Left ventricle myocardium inferior (tissue), 1 donor: ENCODE data around the gene TCAF1. TPM values are rescaled to one million over a fixed set of nuclear protein-coding genes. Genes with fewer than 3 reads are reported as not detected.
"Not testable (repeated sequence)": the region's sequence is repeated elsewhere in the genome, so short reads cannot be mapped to it uniquely, and the experiment has no call there.

Experiments
- DNase-seq: peaks from one replicate; pipeline ENCODE4 v3.0.0-alpha.2; 2020
- H3K27ac ChIP-seq: fragments of 200-600 bp; replicated peaks from 2 replicates; pipeline ENCODE4 v1.8.0; 2021
- H3K27me3 ChIP-seq: fragments of 200-600 bp; 2 replicates; pipeline ENCODE4 v1.8.0; 2021; ENCODE audit warnings: low read depth
- H3K36me3 ChIP-seq: fragments of 200-600 bp; 2 replicates; pipeline ENCODE4 v1.8.0; 2021
- H3K4me1 ChIP-seq: fragments of 200-600 bp; 2 replicates; pipeline ENCODE4 v1.8.0; 2021
- H3K4me3 ChIP-seq: fragments of 200-600 bp; 2 replicates; pipeline ENCODE4 v1.8.0; 2021; ENCODE audit warnings: mild to moderate bottlenecking, moderate library complexity
- H3K9me3 ChIP-seq: fragments of 200-600 bp; replicated peaks from 2 replicates; pipeline ENCODE4 v1.8.0; 2021
- intact Hi-C: fragments of 100-400 bp; cut with micrococcal nuclease; formaldehyde crosslinking; loops from one replicate; pipeline ENCODE4 v1.11.0; 2022
- total RNA-seq: library from RNA; stranded (reverse); fragmentation: NEBNext Ultra II Directional; extraction: Animal tissue kit (Norgen Biotek cat#: 25700); gene quantifications from one replicate; pipeline ENCODE4 v1.2.1, GENCODE V29; 2021
- TF ChIP-seq, protein P1 (sequence below): fragments of 200-600 bp; IDR thresholded peaks from 2 replicates; pipeline ENCODE4 v1.8.0; 2021; ENCODE audit warnings: antibody characterized with exemption, mild to moderate bottlenecking, borderline replicate concordance
- donor health status: DM: no; HTN: yes; CAD: no; lungs with severe emphysema.

TCAF1 gene
- total RNA-seq, 1 donor from 2014 or later, result 38.2 TPM

DNA sequence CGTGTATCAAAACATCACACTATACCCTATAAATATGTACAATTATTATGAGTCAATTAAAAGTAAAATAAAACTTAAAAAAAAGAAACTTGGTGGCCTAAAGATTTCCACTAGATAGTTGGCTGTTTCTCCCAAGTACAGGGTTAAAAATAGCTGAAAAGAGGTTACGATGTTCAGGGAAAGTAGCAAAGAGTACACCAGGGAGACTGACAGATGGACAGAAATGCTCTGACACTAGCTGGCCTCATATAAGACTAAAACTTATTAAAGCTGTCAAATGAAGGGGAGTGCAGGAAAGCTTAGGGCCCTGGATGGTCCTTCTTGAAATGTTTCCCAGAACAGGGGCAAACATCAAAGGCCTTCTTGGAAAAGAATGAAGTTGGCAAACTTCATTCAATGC lies 51.3 kb downstream of the TCAF1 start:
- no peaks in the 10 kb centered on the region for H3K27me3 ChIP-seq
- peaks cover 6% of the 10 kb centered on the region for H3K36me3 ChIP-seq
- TF ChIP-seq, protein P1, sequence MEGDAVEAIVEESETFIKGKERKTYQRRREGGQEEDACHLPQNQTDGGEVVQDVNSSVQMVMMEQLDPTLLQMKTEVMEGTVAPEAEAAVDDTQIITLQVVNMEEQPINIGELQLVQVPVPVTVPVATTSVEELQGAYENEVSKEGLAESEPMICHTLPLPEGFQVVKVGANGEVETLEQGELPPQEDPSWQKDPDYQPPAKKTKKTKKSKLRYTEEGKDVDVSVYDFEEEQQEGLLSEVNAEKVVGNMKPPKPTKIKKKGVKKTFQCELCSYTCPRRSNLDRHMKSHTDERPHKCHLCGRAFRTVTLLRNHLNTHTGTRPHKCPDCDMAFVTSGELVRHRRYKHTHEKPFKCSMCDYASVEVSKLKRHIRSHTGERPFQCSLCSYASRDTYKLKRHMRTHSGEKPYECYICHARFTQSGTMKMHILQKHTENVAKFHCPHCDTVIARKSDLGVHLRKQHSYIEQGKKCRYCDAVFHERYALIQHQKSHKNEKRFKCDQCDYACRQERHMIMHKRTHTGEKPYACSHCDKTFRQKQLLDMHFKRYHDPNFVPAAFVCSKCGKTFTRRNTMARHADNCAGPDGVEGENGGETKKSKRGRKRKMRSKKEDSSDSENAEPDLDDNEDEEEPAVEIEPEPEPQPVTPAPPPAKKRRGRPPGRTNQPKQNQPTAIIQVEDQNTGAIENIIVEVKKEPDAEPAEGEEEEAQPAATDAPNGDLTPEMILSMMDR, result no peak
- intact Hi-C loops, result no loop called here
- H3K4me1 ChIP-seq, result peaks cover 5% of the 10 kb centered on the region
- H3K9me3 ChIP-seq, result peaks cover 43% of the 10 kb centered on the region
- no peak overlapping the region for H3K27ac ChIP-seq
- no peak overlapping the region for H3K4me3 ChIP-seq
- no peak for DNase-seq

DNA sequence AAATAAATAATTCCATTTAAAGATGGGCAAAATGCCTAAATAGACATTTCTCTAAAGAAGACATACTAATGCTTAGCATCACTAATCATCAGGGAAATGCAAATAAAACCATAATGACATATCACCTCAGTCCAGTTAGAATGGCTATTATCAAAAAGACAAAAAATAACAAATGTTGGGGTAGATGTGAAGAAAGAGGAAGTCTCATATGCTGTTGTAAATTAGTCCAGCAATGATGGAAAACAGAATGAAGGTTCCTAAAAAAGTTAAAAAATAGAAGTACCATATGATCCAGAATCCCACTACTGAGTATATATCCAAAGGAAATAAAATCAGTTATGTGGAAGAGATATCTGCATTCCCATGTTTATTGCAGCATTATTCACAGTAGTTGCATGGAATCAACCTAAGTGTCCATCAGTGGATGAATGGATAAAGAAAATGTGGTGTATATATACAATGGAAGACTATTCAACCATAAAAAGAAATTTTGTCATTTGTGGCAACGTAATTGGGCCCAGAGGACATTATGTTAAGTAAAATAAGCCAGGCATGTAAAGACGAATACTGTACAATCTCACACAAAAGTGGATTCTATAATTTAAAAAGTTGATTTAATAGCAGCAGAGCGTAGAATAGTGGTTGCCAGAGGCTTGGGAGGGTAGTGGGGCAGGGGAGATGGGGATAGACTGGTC lies 52.0 kb downstream of the TCAF1 start:
- TF ChIP-seq, protein P1, result no peak
- no peak for DNase-seq
- no peak overlapping the region for H3K27ac ChIP-seq

DNA sequence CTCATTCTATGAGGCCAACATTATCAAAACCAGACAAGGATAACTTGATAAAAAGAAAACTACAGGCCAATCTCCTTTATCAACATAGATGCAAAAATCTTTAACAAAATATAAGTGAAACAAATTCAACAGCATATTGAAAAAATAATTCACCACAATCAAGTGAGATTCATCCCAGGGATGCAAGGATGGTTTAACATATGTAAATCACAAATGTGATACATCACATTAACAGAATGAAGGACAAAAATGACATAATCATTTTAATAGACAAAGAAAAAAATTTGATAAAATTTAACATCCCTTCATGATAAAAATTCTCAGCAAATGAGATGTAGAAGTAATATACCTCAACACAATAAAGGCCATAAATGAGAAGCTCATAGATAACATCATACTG lies 53.8 kb downstream of the TCAF1 start:
- intact Hi-C loops, result no loop called here
- H3K4me1 ChIP-seq, result peaks cover 5% of the 10 kb centered on the region
- DNase-seq, result no peak
- TF ChIP-seq, protein P1, result no peak
- H3K9me3 ChIP-seq, result peaks cover 50% of the 10 kb centered on the region
- no peak overlapping the region for H3K27ac ChIP-seq
- no peak overlapping the region for H3K4me3 ChIP-seq
- H3K27me3 ChIP-seq, result no peaks in the 10 kb centered on the region
- H3K36me3 ChIP-seq, result peaks cover 8% of the 10 kb centered on the region

More for the DNA sequence above, 52.0 kb downstream of the TCAF1 start:
- intact Hi-C loops, result no loop called here
- no peaks in the 10 kb centered on the region for H3K27me3 ChIP-seq
- peaks cover 50% of the 10 kb centered on the region for H3K9me3 ChIP-seq
- H3K4me1 ChIP-seq, result peaks cover 5% of the 10 kb centered on the region
- peaks cover 8% of the 10 kb centered on the region for H3K36me3 ChIP-seq
- no peak overlapping the region for H3K4me3 ChIP-seq

DNA sequence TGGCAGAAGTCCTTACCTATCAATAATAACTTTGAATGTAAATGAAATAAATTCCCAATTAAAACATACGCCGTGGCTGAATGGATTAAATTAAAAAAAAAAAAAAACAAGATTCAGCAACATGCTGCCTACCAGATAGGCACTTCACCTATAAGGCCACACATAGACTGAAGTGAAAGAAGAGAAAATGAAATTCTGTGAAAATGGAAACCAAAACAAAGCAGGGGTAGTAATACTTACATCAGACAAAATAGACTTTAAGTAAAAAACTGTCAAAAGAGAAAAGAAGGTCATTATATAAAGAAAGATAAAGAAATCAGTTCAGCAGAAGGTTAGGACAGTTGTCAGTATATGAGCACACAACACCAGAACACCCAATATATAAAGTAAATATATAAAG lies 55.3 kb downstream of the TCAF1 start:
- H3K9me3 ChIP-seq, result peaks cover 50% of the 10 kb centered on the region
- TF ChIP-seq, protein P1, result no peak
- intact Hi-C loops, result no loop called here
- H3K36me3 ChIP-seq, result peaks cover 8% of the 10 kb centered on the region
- H3K4me3 ChIP-seq, result no peak overlapping the region
- no peak overlapping the region for H3K27ac ChIP-seq
- peaks cover 5% of the 10 kb centered on the region for H3K4me1 ChIP-seq
- DNase-seq, result no peak
- no peaks in the 10 kb centered on the region for H3K27me3 ChIP-seq

DNA sequence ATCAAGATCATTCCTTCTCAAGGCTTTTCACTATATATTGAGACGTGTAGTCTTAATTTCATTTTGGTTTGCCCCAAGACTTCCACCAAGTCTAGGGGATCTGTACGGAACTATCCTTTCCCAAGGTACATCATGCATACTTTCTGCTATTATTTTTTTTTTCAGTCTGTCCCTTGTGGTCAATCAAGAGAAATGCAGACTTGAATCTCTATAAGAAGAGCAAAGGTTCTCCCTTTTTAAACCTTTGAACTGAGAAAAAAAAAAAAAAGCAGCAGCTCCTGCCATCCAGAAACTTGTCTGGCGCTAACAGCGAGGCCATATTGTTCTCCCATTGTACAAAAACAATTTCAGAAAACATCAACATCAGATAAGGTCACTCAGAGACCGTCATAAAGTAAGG lies 60.3 kb downstream of the TCAF1 start:
- H3K4me3 ChIP-seq, H3K36me3 ChIP-seq, H3K27me3 ChIP-seq, intact Hi-C loops, DNase-seq, H3K4me1 ChIP-seq, H3K27ac ChIP-seq: not testable (repeated sequence)
- peaks cover 17% of the 10 kb centered on the region for H3K9me3 ChIP-seq

DNA sequence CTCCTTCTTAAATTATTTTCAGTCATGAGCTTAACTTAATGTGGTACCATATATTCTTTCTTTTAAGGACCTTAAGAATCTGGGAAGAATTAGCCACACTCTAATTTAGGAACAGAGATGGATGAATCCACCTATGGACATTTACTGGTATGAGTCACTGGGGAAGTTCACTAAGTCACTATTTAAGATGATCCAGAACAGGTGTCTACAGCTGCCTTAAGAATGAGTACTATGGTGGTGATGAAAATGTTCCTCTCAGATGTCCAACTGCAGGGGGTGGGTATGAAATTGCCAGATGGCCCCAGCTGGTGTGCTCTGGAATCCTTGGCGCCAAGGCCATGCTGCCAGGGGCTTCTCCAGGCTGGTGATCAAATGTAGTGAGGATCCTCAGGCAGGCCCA lies 61.9 kb downstream of the TCAF1 start:
- H3K9me3 ChIP-seq, intact Hi-C loops, H3K27ac ChIP-seq, H3K4me1 ChIP-seq, H3K27me3 ChIP-seq, H3K36me3 ChIP-seq, H3K4me3 ChIP-seq, DNase-seq: not testable (repeated sequence)
